Gastrocnemius medialis (tissue), 4 donors: Measurements from ENCODE around the gene CTNNBL1. TPM values are rescaled to one million over a fixed set of nuclear protein-coding genes. Genes with fewer than 3 reads are reported as not detected.

Source experiments
- ATAC-seq, 2 donors: fragments of 150-250 bp; one replicate each; pipeline ENCODE4 v1.9.1; 2016
- DNase-seq, 2 donors: peaks; one replicate each; pipeline ENCODE4 v3.0.0-alpha.2; 2019
- H3K27ac ChIP-seq, 4 donors: fragments of 200-600 bp; sonication (generic); 1 replicate in 1 of 4; 2 replicates in 3 of 4; pipeline ENCODE4 v1.5.1; 2016 to 2018; ENCODE audit warnings: mild to moderate bottlenecking in 2 of 4, moderate library complexity in 1 of 4
- H3K27me3 ChIP-seq, 3 donors: fragments of 200-600 bp; sonication (generic) in 2 of 3; 1 replicate in 1 of 3; 2 replicates in 2 of 3; pipeline versions ENCODE4 v1.5.1 to v1.6.0; 2016 to 2019; ENCODE audit warnings: mild to moderate bottlenecking in 1 of 3, moderate library complexity in 1 of 3
- H3K36me3 ChIP-seq, 2 donors: fragments of 200-600 bp; sonication (generic) in 1 of 2; one replicate each; pipeline ENCODE4 v1.5.1; 2017 to 2018
- H3K4me1 ChIP-seq, 2 donors: fragments of 200-600 bp; sonication (generic) in 1 of 2; one replicate each; pipeline ENCODE4 v1.5.1; 2016 to 2017; ENCODE audit warnings: mild to moderate bottlenecking in 2 of 2
- H3K4me3 ChIP-seq, 4 donors: fragments of 200-600 bp; sonication (generic) in 3 of 4; 1 replicate in 1 of 4; 2 replicates in 3 of 4; pipeline ENCODE4 v1.5.1; 2016 to 2019; ENCODE audit warnings: mild to moderate bottlenecking in 2 of 4
- H3K9me3 ChIP-seq, 3 donors: fragments of 200-600 bp; sonication (generic) in 2 of 3; 1 replicate in 1 of 3; 2 replicates in 2 of 3; pipeline ENCODE4 v1.5.1; 2016 to 2019
- POLR2A ChIP-seq, 2 donors: fragments of 450-650 bp; IDR thresholded peaks; one replicate each; pipeline ENCODE4 v1.6.1; 2017; ENCODE audit warnings: antibody characterized with exemption in 2 of 2, mild to moderate bottlenecking in 2 of 2, moderate library complexity in 2 of 2
- in situ Hi-C, 4 donors: fragments of 200-750 bp; cut with MboI; loops; one replicate each; pipeline versions ENCODE4 v1.15.0 to v1.8.0; 2017; ENCODE audit warnings: low sequenced_read_pairs in 4 of 4
- intact Hi-C: fragments of 100-400 bp; cut with DNase I; formaldehyde crosslinking; loops from one replicate; pipeline ENCODE4 v1.15.1; 2023; ENCODE audit warnings: low total_unique reads
- total RNA-seq, 4 donors: library from RNA; depleted of rRNA; stranded (reverse); fragments of >200 nt; gene quantifications; one replicate each; pipeline versions ENCODE4 v1.1.0 to v1.2.3, GENCODE V29; 2016
- TF ChIP-seq, protein P1 (sequence below), 5 experiments: fragments of 450-650 bp in 3 of 5; fragments of 200-600 bp in 2 of 5; sonication (generic) in 2 of 5; IDR thresholded peaks in 4 of 5; conservative IDR thresholded peaks in 1 of 5; 1 replicate in 4 of 5; 2 replicates in 1 of 5; pipeline ENCODE4 v1.5.1; 2016 to 2019; ENCODE audit warnings: antibody characterized with exemption in 5 of 5, mild to moderate bottlenecking in 3 of 5, moderate library complexity in 3 of 5

CTNNBL1 gene
- total RNA-seq, 4 donors from 2014 or later: 23.1 to 35.4 (median 30.3) TPM

DNA sequence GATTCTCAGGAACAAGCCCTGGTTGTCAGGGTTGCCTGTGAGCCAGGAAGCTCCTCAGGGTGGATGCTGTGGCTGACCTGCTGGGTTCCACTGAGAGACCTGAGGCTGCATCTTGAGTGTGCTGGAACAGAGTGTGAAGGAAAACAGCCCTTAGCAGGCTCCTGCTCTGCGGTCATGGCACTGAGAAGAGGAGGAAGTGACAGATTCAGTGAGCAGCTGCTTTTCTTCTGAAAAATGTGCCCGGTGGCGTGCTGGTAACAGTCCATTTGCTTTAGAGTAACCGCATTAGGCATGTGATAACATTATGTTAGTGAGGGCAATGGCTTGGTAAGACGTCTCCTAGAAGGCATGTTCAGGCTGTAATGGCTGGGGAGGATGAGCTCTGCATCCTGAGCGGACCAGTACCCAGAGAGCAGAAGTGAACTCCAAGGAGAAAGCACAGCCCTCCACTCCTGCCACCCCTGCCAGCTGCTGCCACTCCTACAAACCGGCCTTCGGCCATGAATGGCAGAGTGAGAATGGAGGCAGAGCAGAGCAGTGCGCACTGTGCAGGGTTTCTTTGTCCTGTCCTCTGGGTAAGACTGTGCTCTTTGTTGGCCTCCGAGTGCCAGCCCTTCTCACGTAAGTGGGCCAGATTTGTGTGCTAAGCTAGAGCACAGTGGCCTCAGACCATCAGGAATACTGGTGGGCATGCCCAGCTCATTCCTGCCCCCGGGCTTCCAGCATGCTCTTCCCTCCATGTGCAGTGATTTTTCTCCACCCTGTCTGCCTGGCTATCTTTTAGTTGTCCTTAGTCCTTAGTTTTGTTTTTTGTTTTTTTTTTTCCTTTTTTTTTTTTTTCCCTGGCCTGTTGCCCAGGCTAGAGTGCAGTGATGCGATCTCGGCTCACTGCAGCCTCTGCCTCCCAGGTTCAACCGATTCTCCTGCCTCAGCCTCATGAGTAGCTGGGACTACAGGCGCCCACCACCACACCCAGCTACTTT, 111.0 kb downstream of the CTNNBL1 start:
- DNase-seq (no peak), ATAC-seq (no peak)
- H3K9me3 ChIP-seq: no peaks in the 10 kb centered on the region
- H3K4me1 ChIP-seq: no peaks in the 10 kb centered on the region
- peaks cover 0 to 12% of the 10 kb centered on the region in 2 donors for H3K36me3 ChIP-seq
- H3K27ac ChIP-seq: no peak overlapping the region
- H3K27me3 ChIP-seq: no peaks in the 10 kb centered on the region
- TF ChIP-seq, protein P1, sequence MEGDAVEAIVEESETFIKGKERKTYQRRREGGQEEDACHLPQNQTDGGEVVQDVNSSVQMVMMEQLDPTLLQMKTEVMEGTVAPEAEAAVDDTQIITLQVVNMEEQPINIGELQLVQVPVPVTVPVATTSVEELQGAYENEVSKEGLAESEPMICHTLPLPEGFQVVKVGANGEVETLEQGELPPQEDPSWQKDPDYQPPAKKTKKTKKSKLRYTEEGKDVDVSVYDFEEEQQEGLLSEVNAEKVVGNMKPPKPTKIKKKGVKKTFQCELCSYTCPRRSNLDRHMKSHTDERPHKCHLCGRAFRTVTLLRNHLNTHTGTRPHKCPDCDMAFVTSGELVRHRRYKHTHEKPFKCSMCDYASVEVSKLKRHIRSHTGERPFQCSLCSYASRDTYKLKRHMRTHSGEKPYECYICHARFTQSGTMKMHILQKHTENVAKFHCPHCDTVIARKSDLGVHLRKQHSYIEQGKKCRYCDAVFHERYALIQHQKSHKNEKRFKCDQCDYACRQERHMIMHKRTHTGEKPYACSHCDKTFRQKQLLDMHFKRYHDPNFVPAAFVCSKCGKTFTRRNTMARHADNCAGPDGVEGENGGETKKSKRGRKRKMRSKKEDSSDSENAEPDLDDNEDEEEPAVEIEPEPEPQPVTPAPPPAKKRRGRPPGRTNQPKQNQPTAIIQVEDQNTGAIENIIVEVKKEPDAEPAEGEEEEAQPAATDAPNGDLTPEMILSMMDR (IDR thresholded peaks at IDR 0.05 in 4 of 5, conservative IDR thresholded peaks at IDR 0.05 in 1 of 5): no peak
- TF ChIP-seq POLR2A (IDR thresholded peaks at IDR 0.05): no peak
- no peak overlapping the region for H3K4me3 ChIP-seq
- in situ Hi-C loops (loop anchor here in 1 of 4 donors (25.0 kb wide), 1 partner anchor 107 kb away; the partner anchor contains the start of gene VSTM2L), intact Hi-C loops (no loop called here)

DNA sequence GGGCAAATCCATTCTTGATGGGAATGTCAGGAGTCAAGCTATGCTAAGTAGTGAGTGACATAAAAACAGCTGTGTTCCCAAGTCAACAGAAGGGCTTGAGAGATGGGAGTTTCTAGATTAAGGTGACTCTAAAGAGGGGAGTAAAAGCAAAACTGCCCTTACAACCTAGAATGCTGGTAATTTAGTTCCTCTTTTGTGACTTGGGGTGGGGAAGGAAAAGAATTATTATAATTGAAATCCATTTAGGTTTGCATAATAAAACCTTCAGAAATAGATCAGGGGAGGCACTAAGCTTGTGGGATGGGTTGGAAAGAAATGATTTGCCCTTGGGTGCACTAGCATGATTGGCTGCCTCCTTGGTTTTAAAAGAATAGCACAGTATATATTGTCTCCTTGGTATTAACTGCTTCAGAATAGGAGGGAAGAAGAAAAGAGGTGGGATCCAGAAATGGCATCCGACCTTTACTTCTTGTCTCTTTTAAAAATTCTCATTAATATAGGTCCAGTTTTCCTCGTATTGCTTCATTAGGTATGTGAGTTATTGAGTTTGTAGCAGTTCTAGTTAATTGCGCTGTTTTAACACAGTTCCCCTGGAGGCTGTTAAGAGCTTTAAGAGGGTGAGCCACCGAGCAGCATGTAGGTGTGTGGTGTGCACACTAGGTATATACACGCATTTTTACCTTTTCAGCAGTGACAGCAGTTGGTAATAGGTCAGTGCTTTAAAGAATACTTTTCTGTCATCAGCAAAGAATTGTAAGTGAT, 113.8 kb downstream of the CTNNBL1 start:
- intact Hi-C loops: no loop called here
- H3K9me3 ChIP-seq: no peaks in the 10 kb centered on the region
- peaks cover 0 to 9% of the 10 kb centered on the region in 2 donors for H3K36me3 ChIP-seq

DNA sequence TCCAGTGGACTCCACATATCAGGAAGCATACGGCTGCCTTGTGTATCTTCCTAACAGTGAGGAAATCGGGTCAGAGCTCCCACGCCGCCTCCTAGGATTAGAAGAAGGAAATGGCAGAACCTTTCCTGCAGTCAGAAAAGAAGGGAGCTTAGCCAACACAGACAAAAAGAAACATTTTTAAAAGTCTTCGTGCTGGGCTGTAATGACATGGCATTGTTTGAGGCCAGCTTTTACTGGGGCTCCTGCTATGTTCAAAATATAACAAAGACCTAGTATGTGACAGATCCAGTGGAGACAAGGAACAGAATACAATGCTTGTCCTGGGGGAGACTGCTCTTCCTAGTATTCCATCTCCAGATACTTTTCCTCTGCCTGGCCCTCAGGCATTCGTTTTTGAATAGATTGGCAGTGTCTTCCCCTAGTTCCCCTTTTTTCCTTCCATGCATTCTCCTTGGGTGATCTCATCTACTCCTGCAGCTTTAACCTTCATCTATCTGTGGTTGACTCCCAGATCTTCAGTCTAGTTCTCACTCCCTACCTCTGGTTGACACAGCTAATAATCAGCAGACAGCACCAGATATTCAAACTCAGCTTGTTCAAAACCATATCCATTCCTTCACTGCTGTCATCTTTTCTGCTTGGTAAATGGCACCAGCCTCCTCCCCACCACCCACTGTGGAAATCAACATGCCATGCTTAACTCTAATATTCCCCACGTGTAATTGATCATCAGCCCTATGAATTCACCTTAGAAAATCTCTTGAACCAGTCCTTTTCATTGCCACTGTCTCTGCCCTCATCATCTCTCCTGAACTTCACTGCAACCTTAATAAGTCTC, 114.6 kb downstream of the CTNNBL1 start:
- Histone ChIP-seq H3K4me3 (no peak overlapping the region), H3K27ac (no peak overlapping the region), H3K9me3 (no peaks in the 10 kb centered on the region), H3K27me3 (no peaks in the 10 kb centered on the region), H3K36me3 (peaks cover 0 to under 1% of the 10 kb centered on the region in 2 donors), H3K4me1 (no peaks in the 10 kb centered on the region)
- in situ Hi-C loops (loop anchor here in 1 of 4 donors (25.0 kb wide), 1 partner anchor 104 kb away; the partner anchor contains the start of gene VSTM2L), intact Hi-C loops (no loop called here)
- DNase-seq: no peak
- ATAC-seq: no peak
- TF ChIP-seq POLR2A (IDR thresholded peaks at IDR 0.05): no peak
- TF ChIP-seq, protein P1 (IDR thresholded peaks at IDR 0.05 in 4 of 5, conservative IDR thresholded peaks at IDR 0.05 in 1 of 5): no peak

More for the DNA sequence above, 113.8 kb downstream of the CTNNBL1 start:
- in situ Hi-C loops: loop anchor here in 1 of 4 donors (25.0 kb wide), 1 partner anchor 105 kb away; the partner anchor contains the start of gene VSTM2L
- Histone ChIP-seq H3K4me1 (no peaks in the 10 kb centered on the region), H3K4me3 (no peak overlapping the region), H3K27me3 (no peaks in the 10 kb centered on the region), H3K27ac (no peak overlapping the region)
- DNase-seq: no peak
- ATAC-seq: no peak
- TF ChIP-seq, protein P1 (IDR thresholded peaks at IDR 0.05 in 4 of 5, conservative IDR thresholded peaks at IDR 0.05 in 1 of 5): no peak
- TF ChIP-seq POLR2A (IDR thresholded peaks at IDR 0.05): no peak

DNA sequence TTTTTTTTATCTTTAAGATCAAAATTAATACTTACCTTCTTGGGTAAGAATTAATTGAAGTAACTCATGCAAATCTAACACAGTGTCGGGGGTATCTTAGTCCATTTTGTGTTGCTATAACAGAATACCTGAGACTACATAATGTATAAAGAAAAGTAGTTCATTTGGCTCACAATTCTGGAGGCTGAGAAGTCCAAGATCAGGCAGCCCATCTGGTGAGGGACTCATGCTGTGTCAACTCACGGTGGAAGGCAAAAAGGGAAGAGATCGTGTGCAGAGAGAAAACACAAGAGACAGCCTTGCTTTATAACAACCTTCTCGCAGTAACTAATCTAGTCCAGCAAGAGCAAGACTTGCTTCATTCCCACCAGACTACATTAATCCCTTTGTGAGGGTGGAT, 116.2 kb downstream of the CTNNBL1 start:
- Histone ChIP-seq H3K36me3 (no peaks in the 10 kb centered on the region), H3K27me3 (no peaks in the 10 kb centered on the region), H3K4me1 (no peaks in the 10 kb centered on the region), H3K9me3 (no peaks in the 10 kb centered on the region), H3K27ac (no peak overlapping the region), H3K4me3 (no peak overlapping the region)
- in situ Hi-C loops: loop anchor here in 1 of 4 donors (25.0 kb wide), 1 partner anchor 102 kb away; the partner anchor contains the start of gene VSTM2L
- no peak for DNase-seq
- TF ChIP-seq, protein P1 (IDR thresholded peaks at IDR 0.05 in 4 of 5, conservative IDR thresholded peaks at IDR 0.05 in 1 of 5): no peak
- no peak for TF ChIP-seq POLR2A (IDR thresholded peaks at IDR 0.05)
- intact Hi-C loops: no loop called here
- ATAC-seq: no peak
